Natural killer cell (primary cell): Measurements from ENCODE around the gene BCL2L11. TPM values are rescaled to one million over a fixed set of nuclear protein-coding genes. Genes with fewer than 3 reads are reported as not detected.

Source experiments
- ATAC-seq, 3 donors: fragments of 150-1000 bp in 2 of 3; fragments of 200-7000 bp in 1 of 3; cut with Tn5 transposase; 1 replicate in 1 of 3; 2 replicates in 2 of 3; pipeline ENCODE4 v1.10.0; 2021; ENCODE audit warnings: mild to moderate bottlenecking in 2 of 3, moderate library complexity in 2 of 3
- DNase-seq, 2 donors: peaks; one replicate each; pipeline versions ENCODE4 v3.0.0 to v3.0.0-alpha.2; 2013 to 2021; ENCODE audit warnings: mixed read lengths in 1 of 2
- H3K27ac ChIP-seq: one replicate; pipeline ENCODE4 v1.5.1; 2013; ENCODE audit warnings: mild to moderate bottlenecking, low read length
- H3K27me3 ChIP-seq: one replicate; pipeline ENCODE4 v1.6.1; 2013; ENCODE audit warnings: low read length; ENCODE audit not compliant: control insufficient read depth, insufficient read depth
- H3K36me3 ChIP-seq: one replicate; pipeline ENCODE4 v1.6.1; 2013; ENCODE audit warnings: low read length; ENCODE audit not compliant: control insufficient read depth, insufficient read depth
- H3K4me1 ChIP-seq: one replicate; pipeline ENCODE4 v1.6.1; 2013; ENCODE audit warnings: low read length; ENCODE audit not compliant: control insufficient read depth, insufficient read depth
- H3K4me3 ChIP-seq: one replicate; pipeline ENCODE4 v1.5.1; 2013; ENCODE audit warnings: low read length
- H3K9me3 ChIP-seq: one replicate; pipeline ENCODE4 v1.6.1; 2013; ENCODE audit warnings: low read length; ENCODE audit not compliant: control insufficient read depth, insufficient read depth
- H3K27ac Mint-ChIP-seq, 2 donors: one replicate each; pipeline ENCODE4 v1.8.0; 2022; ENCODE audit warnings: mild to moderate bottlenecking in 2 of 2, mixed read lengths in 2 of 2, moderate library complexity in 1 of 2
- H3K27me3 Mint-ChIP-seq, 2 donors: one replicate each; pipeline ENCODE4 v1.8.0; 2022; ENCODE audit warnings: low read depth in 2 of 2, mixed read lengths in 2 of 2
- H3K36me3 Mint-ChIP-seq: one replicate; pipeline ENCODE4 v1.8.0; 2022; ENCODE audit warnings: mixed read lengths
- H3K4me1 Mint-ChIP-seq, 2 donors: one replicate each; pipeline ENCODE4 v1.8.0; 2022; ENCODE audit warnings: mixed read lengths in 2 of 2
- H3K4me3 Mint-ChIP-seq: one replicate; pipeline ENCODE4 v1.8.0; 2022; ENCODE audit warnings: mild to moderate bottlenecking, moderate library complexity, mixed read lengths
- H3K9me3 Mint-ChIP-seq, 2 donors: one replicate each; pipeline ENCODE4 v1.8.0; 2022; ENCODE audit warnings: mixed read lengths in 2 of 2
- WGBS: methylation state at CpG from one replicate; pipeline ENCODE4 v1.1.7; 2013; ENCODE audit warnings: missing lambda C conversion rate; ENCODE audit not compliant: insufficient coverage; 5-methylcytosine and 5-hydroxymethylcytosine counted together
- intact Hi-C: fragments of 100-400 bp; cut with micrococcal nuclease; formaldehyde crosslinking; loops from one replicate; pipeline ENCODE4 v1.14.2; 2022
- total RNA-seq, 4 donors: library from RNA; stranded (reverse); fragments of 120-200 nt in 1 of 4; gene quantifications; one replicate each; pipeline versions ENCODE4 v1.2.3 to v1.2.4, GENCODE V29; 2013 to 2022
- TF ChIP-seq, protein P1 (sequence below): fragments of 200-600 bp; IDR thresholded peaks from one replicate; pipeline ENCODE4 v1.8.0; 2022; ENCODE audit warnings: antibody characterized with exemption

BCL2L11 gene
- total RNA-seq, 3 donors from 2014 or later (not counting 1 experiment from before 2014, with no cell fraction given) = 27.4 to 56.9 (median 39.9) TPM

DNA sequence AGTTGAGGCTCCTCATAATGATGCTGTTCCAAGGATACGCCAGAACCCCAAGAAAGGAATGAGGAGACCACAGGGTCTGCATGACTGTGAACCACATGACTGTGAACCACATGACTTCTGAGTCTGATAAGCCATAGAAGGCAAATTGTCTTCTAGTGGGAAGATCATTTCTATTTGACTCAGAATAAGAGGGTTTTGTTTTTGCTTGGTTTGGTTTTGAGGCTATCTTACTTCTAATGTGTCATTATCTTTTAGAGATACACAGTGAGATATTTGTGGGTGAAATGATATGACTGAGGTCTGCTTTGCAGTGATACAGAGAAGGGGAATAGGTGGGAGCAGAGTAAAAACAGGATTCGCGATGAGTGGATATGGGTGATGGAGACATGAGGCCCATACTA, 28.9 kb upstream of the BCL2L11 start:
- WGBS = 73% methylated on average over 3 of the region's 3 CpGs
- no peaks in the 10 kb centered on the region for H3K9me3 Mint-ChIP-seq
- H3K27ac Mint-ChIP-seq = no peak overlapping the region
- Histone ChIP-seq H3K27me3 (no peaks in the 10 kb centered on the region), H3K4me1 (no peaks in the 10 kb centered on the region), H3K4me3 (no peak overlapping the region), H3K9me3 (no peaks in the 10 kb centered on the region), H3K36me3 (no peaks in the 10 kb centered on the region), H3K27ac (no peak overlapping the region)
- ATAC-seq = no peak
- TF ChIP-seq, protein P1, sequence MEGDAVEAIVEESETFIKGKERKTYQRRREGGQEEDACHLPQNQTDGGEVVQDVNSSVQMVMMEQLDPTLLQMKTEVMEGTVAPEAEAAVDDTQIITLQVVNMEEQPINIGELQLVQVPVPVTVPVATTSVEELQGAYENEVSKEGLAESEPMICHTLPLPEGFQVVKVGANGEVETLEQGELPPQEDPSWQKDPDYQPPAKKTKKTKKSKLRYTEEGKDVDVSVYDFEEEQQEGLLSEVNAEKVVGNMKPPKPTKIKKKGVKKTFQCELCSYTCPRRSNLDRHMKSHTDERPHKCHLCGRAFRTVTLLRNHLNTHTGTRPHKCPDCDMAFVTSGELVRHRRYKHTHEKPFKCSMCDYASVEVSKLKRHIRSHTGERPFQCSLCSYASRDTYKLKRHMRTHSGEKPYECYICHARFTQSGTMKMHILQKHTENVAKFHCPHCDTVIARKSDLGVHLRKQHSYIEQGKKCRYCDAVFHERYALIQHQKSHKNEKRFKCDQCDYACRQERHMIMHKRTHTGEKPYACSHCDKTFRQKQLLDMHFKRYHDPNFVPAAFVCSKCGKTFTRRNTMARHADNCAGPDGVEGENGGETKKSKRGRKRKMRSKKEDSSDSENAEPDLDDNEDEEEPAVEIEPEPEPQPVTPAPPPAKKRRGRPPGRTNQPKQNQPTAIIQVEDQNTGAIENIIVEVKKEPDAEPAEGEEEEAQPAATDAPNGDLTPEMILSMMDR = no peak
- no peaks in the 10 kb centered on the region for H3K4me1 Mint-ChIP-seq
- intact Hi-C loops = no loop called here
- no peak overlapping the region for H3K4me3 Mint-ChIP-seq
- peaks cover 17 to 23% of the 10 kb centered on the region in 2 donors for H3K27me3 Mint-ChIP-seq
- no peaks in the 10 kb centered on the region for H3K36me3 Mint-ChIP-seq
- no peak for DNase-seq

DNA sequence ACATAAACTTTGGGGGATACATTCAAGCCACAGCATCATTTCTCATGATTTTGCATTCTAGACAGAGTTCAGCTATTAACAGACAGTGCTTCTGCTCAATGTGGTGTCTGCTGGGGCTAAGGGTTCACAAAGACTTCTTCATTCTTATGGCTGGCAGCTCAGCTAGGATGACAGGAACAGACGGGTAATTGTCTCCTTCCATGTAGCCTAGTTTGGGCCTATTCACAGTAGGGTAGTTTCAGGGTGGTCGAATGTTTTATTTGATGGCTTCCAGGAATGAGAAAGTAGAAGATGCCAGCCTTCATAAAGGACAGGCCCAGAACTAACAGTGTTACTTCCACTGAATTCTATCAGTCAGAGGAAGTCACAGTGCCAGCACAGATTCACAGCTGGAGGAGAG, 26.0 kb upstream of the BCL2L11 start:
- Histone ChIP-seq H3K27ac (no peak overlapping the region), H3K27me3 (no peaks in the 10 kb centered on the region), H3K4me3 (no peak overlapping the region), H3K9me3 (no peaks in the 10 kb centered on the region), H3K4me1 (no peaks in the 10 kb centered on the region), H3K36me3 (no peaks in the 10 kb centered on the region)
- Mint-ChIP-seq H3K4me3 (no peak overlapping the region), H3K27ac (no peak overlapping the region), H3K27me3 (peaks cover 6 to 18% of the 10 kb centered on the region in 2 donors), H3K4me1 (no peaks in the 10 kb centered on the region), H3K9me3 (no peaks in the 10 kb centered on the region), H3K36me3 (no peaks in the 10 kb centered on the region)
- no peak for ATAC-seq
- intact Hi-C loops = no loop called here
- TF ChIP-seq, protein P1 = no peak
- no peak for DNase-seq
- 96% methylated on average over 2 of the region's 2 CpGs for WGBS

DNA sequence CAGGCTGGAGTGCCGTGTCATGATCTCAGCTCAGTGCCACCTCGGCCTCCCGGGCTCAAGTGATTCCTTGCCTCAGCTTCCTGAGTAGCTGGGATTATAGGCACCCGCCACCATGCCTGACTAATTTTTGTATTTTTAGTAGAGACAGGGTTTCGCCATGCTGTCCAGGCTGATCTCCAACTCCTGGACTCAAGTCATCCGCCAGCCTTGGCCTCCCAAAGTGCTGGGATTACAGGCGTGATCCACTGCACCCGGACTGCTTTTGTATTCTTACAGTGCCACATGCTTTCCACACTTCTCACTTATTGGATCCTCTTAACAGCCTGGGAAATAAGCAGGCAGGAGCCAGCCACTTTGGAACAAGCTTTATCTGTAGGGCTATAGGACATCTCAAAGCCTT, 25.3 kb upstream of the BCL2L11 start:
- Mint-ChIP-seq H3K4me3 (no peak overlapping the region), H3K27ac (no peak overlapping the region), H3K27me3 (peaks cover under 1 to 15% of the 10 kb centered on the region in 2 donors), H3K36me3 (no peaks in the 10 kb centered on the region), H3K4me1 (peaks cover 0 to 1% of the 10 kb centered on the region in 2 donors), H3K9me3 (no peaks in the 10 kb centered on the region)
- 94% methylated on average over 8 of the region's 8 CpGs for WGBS
- Histone ChIP-seq H3K4me3 (no peak overlapping the region), H3K4me1 (peaks cover under 1% of the 10 kb centered on the region), H3K36me3 (no peaks in the 10 kb centered on the region), H3K9me3 (no peaks in the 10 kb centered on the region), H3K27ac (no peak overlapping the region), H3K27me3 (no peaks in the 10 kb centered on the region)
- DNase-seq (no peak), ATAC-seq (no peak)
- intact Hi-C loops = no loop called here
- TF ChIP-seq, protein P1 = no peak

DNA sequence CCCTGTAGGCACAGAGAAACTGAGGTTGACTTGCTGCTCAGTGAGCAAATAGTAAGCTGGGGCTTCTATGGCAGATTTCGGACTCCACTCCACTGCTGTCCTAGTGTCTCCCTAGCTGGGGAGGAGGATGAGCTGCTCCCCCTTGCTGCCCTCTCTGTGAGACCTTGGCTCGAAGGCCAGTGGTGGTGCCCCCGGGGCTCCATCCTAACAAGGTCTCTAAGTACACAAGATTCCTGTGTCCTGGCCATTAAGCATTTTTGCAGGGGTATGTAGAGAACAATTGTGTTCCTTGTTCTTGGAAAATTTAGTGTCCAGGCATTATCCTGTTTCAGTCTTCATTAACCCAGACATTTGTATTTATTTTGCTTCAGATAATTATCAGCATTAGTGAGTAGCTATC, 21.3 kb upstream of the BCL2L11 start:
- H3K36me3 Mint-ChIP-seq = no peaks in the 10 kb centered on the region
- TF ChIP-seq, protein P1 = no peak
- H3K4me1 Mint-ChIP-seq = peaks cover 6 to 7% of the 10 kb centered on the region in 2 donors
- DNase-seq (no peak), ATAC-seq (no peak)
- WGBS = 100% methylated on average over 3 of the region's 3 CpGs
- Histone ChIP-seq H3K27ac (no peak overlapping the region), H3K4me1 (peaks cover 4% of the 10 kb centered on the region), H3K36me3 (no peaks in the 10 kb centered on the region), H3K4me3 (no peak overlapping the region), H3K27me3 (no peaks in the 10 kb centered on the region), H3K9me3 (no peaks in the 10 kb centered on the region)
- H3K27ac Mint-ChIP-seq = no peak overlapping the region
- peaks cover 3 to 9% of the 10 kb centered on the region in 2 donors for H3K27me3 Mint-ChIP-seq
- H3K9me3 Mint-ChIP-seq = no peaks in the 10 kb centered on the region
- H3K4me3 Mint-ChIP-seq = no peak overlapping the region
- intact Hi-C loops = no loop called here
